Uterus (tissue), 4 donors: ENCODE measurements around the gene DYNLT4. TPM values are rescaled to one million over a fixed set of nuclear protein-coding genes. Genes with fewer than 3 reads are reported as not detected.

Experiments
- DNase-seq, 2 donors: peaks; one replicate each; pipeline ENCODE4 v3.0.0-alpha.2; 2019 to 2020
- H3K27ac ChIP-seq, 2 donors: fragments of 200-600 bp; sonication (generic); 1 replicate in 1 of 2; 2 replicates in 1 of 2; pipeline ENCODE4 v1.5.1; 2016 to 2018
- H3K27me3 ChIP-seq, 2 donors: fragments of 200-600 bp; sonication (generic); one replicate each; pipeline ENCODE4 v1.5.1; 2018 to 2019; ENCODE audit warnings: control low read depth in 1 of 2
- H3K36me3 ChIP-seq, 2 donors: fragments of 200-600 bp; sonication (generic); one replicate each; pipeline ENCODE4 v1.5.1; 2019; ENCODE audit warnings: control low read depth in 1 of 2
- H3K4me1 ChIP-seq, 2 donors: fragments of 200-600 bp; sonication (generic); one replicate each; pipeline ENCODE4 v1.5.1; 2018 to 2019; ENCODE audit warnings: control low read depth in 1 of 2
- H3K4me3 ChIP-seq, 2 donors: fragments of 200-600 bp; sonication (generic); 1 replicate in 1 of 2; 2 replicates in 1 of 2; pipeline ENCODE4 v1.5.1; 2018 to 2019; ENCODE audit warnings: mild to moderate bottlenecking in 1 of 2
- H3K9me3 ChIP-seq, 2 donors: fragments of 200-600 bp; sonication (generic); one replicate each; pipeline ENCODE4 v1.5.1; 2019; ENCODE audit warnings: control low read depth in 1 of 2
- POLR2A ChIP-seq, 2 donors: fragments of 450-650 bp; IDR thresholded peaks; one replicate each; pipeline ENCODE4 v1.6.1; 2016; ENCODE audit warnings: antibody characterized with exemption in 2 of 2, mild to moderate bottlenecking in 1 of 2, moderate library complexity in 1 of 2
- intact Hi-C: fragments of 100-400 bp; cut with DNase I; formaldehyde crosslinking; loops from one replicate; pipeline ENCODE4 v1.15.1; 2023; ENCODE audit warnings: low total_unique reads
- total RNA-seq, 4 donors: library from RNA; depleted of rRNA in 3 of 4; stranded (reverse); fragments of >200 nt in 3 of 4; gene quantifications; one replicate each; pipeline versions ENCODE4 v1.1.0 to v1.2.4, GENCODE V29; 2014 to 2023
- TF ChIP-seq, protein P1 (sequence below), 4 experiments: fragments of 200-600 bp in 2 of 4; fragments of 450-650 bp in 2 of 4; sonication (generic) in 2 of 4; IDR thresholded peaks; one replicate each; pipeline ENCODE4 v1.5.1; 2016 to 2019; ENCODE audit warnings: antibody characterized with exemption in 4 of 4, mild to moderate bottlenecking in 2 of 4, moderate library complexity in 1 of 4
- donor health status: DM: yes; HTN: yes; CAD: no.

The DYNLT4 gene
- total RNA-seq, 4 donors from 2014 or later: 4.4 TPM; not detected in 3

DNA sequence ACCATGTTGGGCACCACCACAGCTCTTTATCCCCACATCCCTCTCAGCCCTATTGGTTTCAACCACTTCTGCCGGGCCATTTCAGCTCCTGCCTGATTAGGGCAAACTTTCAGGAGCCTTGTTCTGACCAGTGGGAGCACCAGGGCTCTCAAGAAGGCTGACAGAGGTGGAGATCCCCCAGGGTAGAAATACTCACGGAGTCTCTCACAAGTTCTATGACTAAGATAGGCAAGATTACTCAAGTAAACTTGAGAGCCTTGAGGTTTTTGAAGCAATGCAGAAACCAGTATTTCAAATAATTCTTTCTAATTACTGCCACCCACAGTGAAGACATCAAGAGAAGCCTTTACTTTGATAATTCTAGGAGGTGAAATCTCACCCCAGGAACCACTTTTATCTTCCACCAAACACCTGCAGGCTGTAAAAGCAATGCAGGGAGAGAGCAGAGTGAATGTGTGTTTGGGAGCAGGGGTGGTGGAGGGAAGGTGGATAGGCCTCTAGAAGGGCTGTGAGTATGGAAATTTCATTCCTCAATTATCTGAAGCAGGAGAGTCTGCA, 42.5 kb upstream of the DYNLT4 start:
- Histone ChIP-seq H3K4me1 (no peaks in the 10 kb centered on the region), H3K27me3 (no peaks in the 10 kb centered on the region), H3K4me3 (no peak overlapping the region), H3K9me3 (no peaks in the 10 kb centered on the region), H3K36me3 (no peaks in the 10 kb centered on the region), H3K27ac (no peak overlapping the region)
- intact Hi-C loops: loop anchor here (10.0 kb wide), 1 partner anchor 125 kb away; no protein-coding TSS in a partner anchor
- DNase-seq: no peak
- TF ChIP-seq, protein P1, sequence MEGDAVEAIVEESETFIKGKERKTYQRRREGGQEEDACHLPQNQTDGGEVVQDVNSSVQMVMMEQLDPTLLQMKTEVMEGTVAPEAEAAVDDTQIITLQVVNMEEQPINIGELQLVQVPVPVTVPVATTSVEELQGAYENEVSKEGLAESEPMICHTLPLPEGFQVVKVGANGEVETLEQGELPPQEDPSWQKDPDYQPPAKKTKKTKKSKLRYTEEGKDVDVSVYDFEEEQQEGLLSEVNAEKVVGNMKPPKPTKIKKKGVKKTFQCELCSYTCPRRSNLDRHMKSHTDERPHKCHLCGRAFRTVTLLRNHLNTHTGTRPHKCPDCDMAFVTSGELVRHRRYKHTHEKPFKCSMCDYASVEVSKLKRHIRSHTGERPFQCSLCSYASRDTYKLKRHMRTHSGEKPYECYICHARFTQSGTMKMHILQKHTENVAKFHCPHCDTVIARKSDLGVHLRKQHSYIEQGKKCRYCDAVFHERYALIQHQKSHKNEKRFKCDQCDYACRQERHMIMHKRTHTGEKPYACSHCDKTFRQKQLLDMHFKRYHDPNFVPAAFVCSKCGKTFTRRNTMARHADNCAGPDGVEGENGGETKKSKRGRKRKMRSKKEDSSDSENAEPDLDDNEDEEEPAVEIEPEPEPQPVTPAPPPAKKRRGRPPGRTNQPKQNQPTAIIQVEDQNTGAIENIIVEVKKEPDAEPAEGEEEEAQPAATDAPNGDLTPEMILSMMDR (IDR thresholded peaks at IDR 0.05): no peak
- no peak for TF ChIP-seq POLR2A (IDR thresholded peaks at IDR 0.05)

DNA sequence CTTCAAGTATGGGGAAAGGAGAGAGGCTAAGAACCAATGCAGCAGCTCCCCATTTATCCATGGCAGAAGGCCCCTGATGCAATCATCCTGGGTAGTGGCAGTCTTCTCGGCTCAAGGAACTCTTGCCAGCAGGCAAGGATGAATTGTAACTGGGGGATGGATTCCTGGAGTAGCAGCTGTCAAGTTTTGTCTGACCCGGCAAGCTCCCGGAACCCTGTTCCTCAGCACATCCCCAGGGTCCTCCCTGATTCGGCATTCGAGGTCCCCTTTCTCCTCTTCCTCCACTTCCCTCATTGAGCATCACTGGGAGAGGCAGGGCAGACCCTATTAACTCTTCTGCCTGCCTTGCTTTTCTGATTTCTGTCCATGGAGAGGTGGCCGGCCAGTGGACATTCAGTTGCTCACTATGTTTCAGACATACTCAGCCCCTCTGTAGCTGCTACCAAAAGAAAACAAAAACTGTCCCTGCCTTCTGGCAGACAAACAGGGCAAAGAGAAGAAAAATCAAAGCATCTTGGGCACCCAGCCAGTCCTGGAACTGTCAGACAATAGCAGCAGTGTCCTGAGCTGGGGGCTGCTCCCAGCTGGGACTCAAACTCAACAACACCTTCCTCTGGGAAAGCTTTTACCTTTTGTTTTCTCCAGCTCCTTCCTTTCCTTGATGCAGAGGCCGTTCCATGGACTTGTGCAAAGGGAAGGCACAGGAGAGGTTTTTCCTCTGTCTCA, 41.5 kb upstream of the DYNLT4 start:
- no peak for DNase-seq
- no peaks in the 10 kb centered on the region for H3K27me3 ChIP-seq
- no peaks in the 10 kb centered on the region for H3K36me3 ChIP-seq
- no peaks in the 10 kb centered on the region for H3K9me3 ChIP-seq
- H3K4me3 ChIP-seq: no peak overlapping the region
- H3K27ac ChIP-seq: no peak overlapping the region
- TF ChIP-seq, protein P1 (IDR thresholded peaks at IDR 0.05): no peak
- no peaks in the 10 kb centered on the region for H3K4me1 ChIP-seq
- intact Hi-C loops: loop anchor here (10.0 kb wide), 1 partner anchor 124 kb away; no protein-coding TSS in a partner anchor

DNA sequence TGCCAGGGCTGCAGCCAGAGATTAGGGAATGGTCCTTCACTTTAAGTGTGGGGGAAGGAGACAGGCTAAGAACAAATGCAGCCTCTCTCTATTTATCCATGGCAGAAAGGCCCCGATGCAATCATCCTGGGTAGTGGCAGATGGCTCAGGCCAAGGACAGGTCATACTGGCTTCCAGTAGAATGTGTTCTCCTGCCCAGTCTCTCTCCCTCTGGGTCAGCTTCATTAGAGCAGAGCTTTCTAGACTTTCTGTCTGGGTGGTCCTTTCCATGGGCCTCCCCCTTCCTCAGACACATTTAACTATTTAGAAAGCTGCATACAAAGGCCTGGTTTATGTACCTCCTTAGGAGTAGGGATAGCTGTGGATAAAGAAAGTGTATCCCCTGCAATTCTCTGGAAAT, 40.7 kb upstream of the DYNLT4 start:
- intact Hi-C loops: loop anchor here (10.0 kb wide), 1 partner anchor 123 kb away; no protein-coding TSS in a partner anchor
- Histone ChIP-seq H3K27ac (no peak overlapping the region), H3K27me3 (no peaks in the 10 kb centered on the region), H3K9me3 (no peaks in the 10 kb centered on the region), H3K4me3 (no peak overlapping the region), H3K4me1 (no peaks in the 10 kb centered on the region), H3K36me3 (no peaks in the 10 kb centered on the region)
- DNase-seq: no peak
- TF ChIP-seq, protein P1 (IDR thresholded peaks at IDR 0.05): no peak

DNA sequence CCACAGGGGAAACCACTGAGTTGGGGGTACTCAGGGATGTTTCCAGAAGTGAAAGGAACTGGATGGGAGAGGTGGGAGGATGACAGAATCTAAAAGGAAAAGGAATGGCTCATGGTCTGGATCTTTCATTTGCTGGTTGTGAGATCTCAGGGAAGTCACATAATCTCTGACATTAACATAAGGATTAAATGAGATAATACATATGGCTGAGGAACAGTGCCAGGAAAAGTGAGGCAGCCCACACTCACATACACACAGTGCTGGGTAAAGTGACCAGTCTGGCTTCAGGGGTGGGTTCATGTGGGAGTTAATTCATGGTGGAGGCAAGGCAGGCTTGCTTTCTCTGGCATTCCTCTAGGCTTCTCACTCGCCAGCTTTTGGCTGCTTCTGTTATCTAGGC, 39.8 kb upstream of the DYNLT4 start:
- H3K4me3 ChIP-seq: no peak overlapping the region
- no peaks in the 10 kb centered on the region for H3K9me3 ChIP-seq
- intact Hi-C loops: loop anchor here (10.0 kb wide), 1 partner anchor 122 kb away; no protein-coding TSS in a partner anchor
- H3K27ac ChIP-seq: no peak overlapping the region
- TF ChIP-seq, protein P1 (IDR thresholded peaks at IDR 0.05): no peak
- TF ChIP-seq POLR2A (IDR thresholded peaks at IDR 0.05): no peak
- H3K27me3 ChIP-seq: no peaks in the 10 kb centered on the region
- DNase-seq: no peak
- H3K36me3 ChIP-seq: no peaks in the 10 kb centered on the region
- H3K4me1 ChIP-seq: no peaks in the 10 kb centered on the region
